Calu3 (cell line): ENCODE measurements around the gene ORAI3. TPM values are rescaled to one million over a fixed set of nuclear protein-coding genes. Genes with fewer than 3 reads are reported as not detected.
A peak's percentile ranks its signal among the peaks of the same experiment; 100 is the strongest.

ENCODE experiments used
- BruUV-seq: library from RNA; stranded (reverse); fragments of 400-500 nt; replicated peaks from 2 replicates; lab custom pipeline; 2021; lab: Mats Ljungman, UMichigan
- CTCF ChIA-PET: fragments of 300-600 bp; sonication (Branson Sonifier 250); formaldehyde crosslinking; loops from one replicate; lab custom pipeline; 2022; ENCODE audit warnings: antibody characterized with exemption; lab: Charles Lee
- DNase-seq: peaks from one replicate; pipeline ENCODE4 v3.0.0; 2022
- H3K27ac Mint-ChIP-seq: one replicate; pipeline ENCODE4 v1.8.0; 2022; ENCODE audit warnings: mixed read lengths; ENCODE audit not compliant: unreplicated experiment
- H3K27me3 Mint-ChIP-seq: one replicate; pipeline ENCODE4 v1.8.0; 2022; ENCODE audit warnings: mixed read lengths; ENCODE audit not compliant: unreplicated experiment
- H3K36me3 Mint-ChIP-seq: one replicate; pipeline ENCODE4 v1.8.0; 2022; ENCODE audit warnings: mild to moderate bottlenecking, moderate library complexity, mixed read lengths; ENCODE audit not compliant: insufficient read depth, unreplicated experiment
- H3K4me1 Mint-ChIP-seq: one replicate; pipeline ENCODE4 v1.8.0; 2022; ENCODE audit warnings: mild to moderate bottlenecking, low read depth, mixed read lengths; ENCODE audit not compliant: unreplicated experiment
- H3K4me3 Mint-ChIP-seq: one replicate; pipeline ENCODE4 v1.8.0; 2022; ENCODE audit warnings: mild to moderate bottlenecking, low read depth, moderate library complexity, mixed read lengths; ENCODE audit not compliant: unreplicated experiment
- H3K9me3 Mint-ChIP-seq: one replicate; pipeline ENCODE4 v1.8.0; 2022; ENCODE audit warnings: low read depth, mixed read lengths; ENCODE audit not compliant: unreplicated experiment
- intact Hi-C: fragments of 100-400 bp; cut with micrococcal nuclease; formaldehyde crosslinking; loops from one replicate; pipeline ENCODE4 v1.10.0; 2022; ENCODE audit not compliant: unreplicated experiment
- total RNA-seq: library from RNA; stranded (reverse); gene quantifications from 2 replicates; pipeline ENCODE4 v1.2.3, GENCODE V29; 2022
- TF ChIP-seq, protein P1 (sequence below): fragments of 200-600 bp; IDR thresholded peaks from one replicate; pipeline ENCODE4 v1.8.0; 2022; ENCODE audit warnings: antibody characterized with exemption; ENCODE audit not compliant: unreplicated experiment

ORAI3 gene
- total RNA-seq, 1 experiment from 2014 or later = 14.7 TPM

DNA sequence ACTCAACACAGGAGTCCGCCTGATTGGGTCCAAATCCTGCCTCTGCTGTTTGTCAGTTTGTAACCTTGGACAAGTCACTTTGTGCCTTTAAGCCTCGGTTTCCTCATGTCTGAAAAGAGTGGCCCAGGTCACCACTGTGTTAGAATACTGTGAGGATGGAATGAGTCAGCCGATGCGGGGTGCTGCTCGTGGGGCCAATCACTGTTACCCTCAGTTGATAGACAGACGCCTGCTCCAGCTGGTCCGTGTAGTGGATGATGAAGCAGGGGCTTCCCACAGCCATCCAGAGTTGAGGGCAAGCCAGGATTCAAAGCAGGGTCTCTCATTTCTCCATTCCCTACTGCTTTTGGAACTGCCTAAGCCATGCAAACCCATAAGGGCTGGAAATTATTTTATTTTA, 19.7 kb upstream of the ORAI3 start:
- Mint-ChIP-seq H3K4me3 (no peak overlapping the region), H3K9me3 (no peaks in the 10 kb centered on the region), H3K36me3 (peaks cover 33% of the 10 kb centered on the region), H3K27me3 (no peaks in the 10 kb centered on the region), H3K27ac (no peak overlapping the region), H3K4me1 (peaks cover 17% of the 10 kb centered on the region)
- CTCF ChIA-PET = no interaction called here
- intact Hi-C loops = no loop called here
- DNase-seq = no peak
- TF ChIP-seq, protein P1, sequence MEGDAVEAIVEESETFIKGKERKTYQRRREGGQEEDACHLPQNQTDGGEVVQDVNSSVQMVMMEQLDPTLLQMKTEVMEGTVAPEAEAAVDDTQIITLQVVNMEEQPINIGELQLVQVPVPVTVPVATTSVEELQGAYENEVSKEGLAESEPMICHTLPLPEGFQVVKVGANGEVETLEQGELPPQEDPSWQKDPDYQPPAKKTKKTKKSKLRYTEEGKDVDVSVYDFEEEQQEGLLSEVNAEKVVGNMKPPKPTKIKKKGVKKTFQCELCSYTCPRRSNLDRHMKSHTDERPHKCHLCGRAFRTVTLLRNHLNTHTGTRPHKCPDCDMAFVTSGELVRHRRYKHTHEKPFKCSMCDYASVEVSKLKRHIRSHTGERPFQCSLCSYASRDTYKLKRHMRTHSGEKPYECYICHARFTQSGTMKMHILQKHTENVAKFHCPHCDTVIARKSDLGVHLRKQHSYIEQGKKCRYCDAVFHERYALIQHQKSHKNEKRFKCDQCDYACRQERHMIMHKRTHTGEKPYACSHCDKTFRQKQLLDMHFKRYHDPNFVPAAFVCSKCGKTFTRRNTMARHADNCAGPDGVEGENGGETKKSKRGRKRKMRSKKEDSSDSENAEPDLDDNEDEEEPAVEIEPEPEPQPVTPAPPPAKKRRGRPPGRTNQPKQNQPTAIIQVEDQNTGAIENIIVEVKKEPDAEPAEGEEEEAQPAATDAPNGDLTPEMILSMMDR = no peak
- no TSS peak for BruUV-seq

DNA sequence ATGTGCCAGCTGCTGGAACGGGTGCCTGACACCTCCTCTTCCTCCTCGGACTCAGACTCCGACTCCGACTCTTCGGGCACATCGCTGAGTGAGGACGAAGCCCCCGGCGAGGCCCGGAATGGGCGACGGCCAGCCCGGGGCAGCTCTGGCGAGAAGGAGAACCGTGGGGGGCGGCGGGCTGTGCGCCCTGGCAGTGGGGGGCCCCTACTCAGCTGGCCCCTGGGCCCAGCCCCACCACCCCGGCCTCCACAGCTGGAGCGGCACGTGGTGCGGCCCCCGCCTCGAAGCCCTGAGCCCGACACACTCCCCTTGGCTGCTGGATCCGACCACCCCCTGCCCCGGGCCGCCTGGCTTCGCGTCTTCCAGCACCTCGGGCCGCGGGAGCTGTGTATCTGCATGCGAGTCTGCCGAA, 18.7 kb upstream of the ORAI3 start:
- H3K4me3 Mint-ChIP-seq = no peak overlapping the region
- peaks cover 11% of the 10 kb centered on the region for H3K4me1 Mint-ChIP-seq
- H3K36me3 Mint-ChIP-seq = peaks cover 30% of the 10 kb centered on the region
- DNase-seq = no peak
- BruUV-seq = no TSS peak
- TF ChIP-seq, protein P1 = no peak
- H3K27ac Mint-ChIP-seq = no peak overlapping the region
- intact Hi-C loops = no loop called here
- no peaks in the 10 kb centered on the region for H3K9me3 Mint-ChIP-seq
- no peaks in the 10 kb centered on the region for H3K27me3 Mint-ChIP-seq
- CTCF ChIA-PET = no interaction called here

DNA sequence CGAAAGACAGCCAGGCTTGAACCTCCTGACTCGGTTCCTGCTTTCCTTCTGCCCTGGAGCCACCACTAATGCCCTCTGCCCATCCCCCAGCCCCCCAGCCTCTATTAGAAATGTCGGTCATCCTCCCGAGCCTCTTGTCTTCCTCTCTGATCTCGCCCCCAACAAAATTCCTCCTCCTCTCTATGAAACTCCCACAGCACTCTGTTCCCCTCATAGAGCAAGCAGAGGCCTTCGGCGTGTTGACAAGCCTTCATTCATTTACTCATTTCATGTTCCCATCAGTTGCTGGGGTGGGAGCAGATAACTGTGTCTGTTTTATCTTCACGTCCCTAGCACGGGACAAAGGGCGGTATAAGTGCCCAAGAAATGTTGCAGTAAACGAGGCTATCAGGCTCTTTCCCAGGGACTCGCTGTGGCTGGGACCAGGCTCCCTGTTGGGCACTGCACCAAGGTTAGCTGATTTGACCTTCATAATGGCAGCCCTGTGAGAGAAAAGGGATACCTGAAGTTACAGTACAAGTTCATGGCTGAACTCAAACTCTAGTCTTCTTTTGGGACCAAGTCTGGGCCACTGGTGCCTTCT, 17.7 kb upstream of the ORAI3 start:
- intact Hi-C loops = no loop called here
- Mint-ChIP-seq H3K4me1 (peaks cover 3% of the 10 kb centered on the region), H3K27me3 (no peaks in the 10 kb centered on the region), H3K27ac (no peak overlapping the region), H3K9me3 (no peaks in the 10 kb centered on the region), H3K4me3 (no peak overlapping the region), H3K36me3 (peaks cover 34% of the 10 kb centered on the region)
- TF ChIP-seq, protein P1 = no peak
- CTCF ChIA-PET = interaction anchor here (1.3 kb wide), 1 partner anchor 11 kb away, joined by 3 read pairs; no protein-coding TSS in a partner anchor
- DNase-seq = no peak
- TSS peak; percentile 12 for BruUV-seq

DNA sequence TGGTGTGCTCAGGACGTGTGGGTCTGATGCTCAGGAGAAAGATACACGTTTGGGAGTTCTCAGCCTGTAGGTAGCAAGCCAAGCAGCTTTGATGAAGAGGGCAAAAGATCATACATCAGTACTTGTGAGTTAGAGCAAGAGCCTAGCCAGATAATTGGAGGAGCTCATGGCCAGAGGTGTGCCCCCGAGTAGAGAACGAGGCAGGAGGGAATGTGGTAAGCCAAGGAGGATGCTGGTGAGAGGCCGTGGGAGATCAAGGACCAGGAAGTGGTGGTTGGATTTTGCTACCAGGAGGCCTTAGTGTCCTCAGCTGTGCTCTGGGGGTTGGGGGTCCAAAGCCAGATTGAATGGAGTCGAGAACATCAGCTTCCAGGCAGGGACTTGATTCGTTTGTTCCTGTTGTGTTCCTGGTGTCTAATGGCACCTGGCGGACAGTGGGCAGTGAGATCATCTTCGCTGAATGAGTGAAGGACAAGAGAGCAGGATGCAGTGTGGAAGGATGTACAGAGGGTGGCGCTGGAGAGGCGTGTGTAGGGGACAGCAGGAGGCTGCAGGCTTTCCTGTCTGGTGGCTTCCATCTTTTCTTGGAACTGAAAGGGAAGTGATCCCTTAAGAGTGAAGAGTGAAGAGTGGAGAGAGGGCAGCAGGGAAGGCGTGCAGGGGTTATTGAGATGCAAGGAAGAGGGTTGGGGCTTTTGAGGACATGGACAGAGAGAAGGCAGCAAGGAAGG, 13.9 kb upstream of the ORAI3 start:
- CTCF ChIA-PET = interaction anchor here (1.7 kb wide), 1 partner anchor 96 kb away, joined by 3 read pairs; no protein-coding TSS in a partner anchor
- Mint-ChIP-seq H3K27ac (no peak overlapping the region), H3K27me3 (no peaks in the 10 kb centered on the region), H3K36me3 (peaks cover 31% of the 10 kb centered on the region), H3K9me3 (no peaks in the 10 kb centered on the region), H3K4me3 (no peak overlapping the region), H3K4me1 (no peaks in the 10 kb centered on the region)
- TF ChIP-seq, protein P1 = no peak
- peak; percentile 50 for DNase-seq
- BruUV-seq = no TSS peak
- intact Hi-C loops = no loop called here
